Hepatocyte (in vitro differentiated cells): ENCODE data around the gene TAX1BP3. TPM values are rescaled to one million over a fixed set of nuclear protein-coding genes. Genes with fewer than 3 reads are reported as not detected.

ENCODE experiments used
- DNase-seq: peaks from one replicate; pipeline ENCODE4 v3.0.0-alpha.2; 2016; ENCODE audit warnings: low spot score
- H2AFZ ChIP-seq: fragments of 200-600 bp; sonication (generic); 2 replicates; pipeline ENCODE4 v1.6.0; 2016; ENCODE audit warnings: antibody characterized with exemption, mild to moderate bottlenecking
- H3K27ac ChIP-seq: fragments of 200-600 bp; sonication (generic); 2 replicates; pipeline ENCODE4 v1.5.1; 2016; ENCODE audit warnings: mild to moderate bottlenecking
- H3K27me3 ChIP-seq: fragments of 200-600 bp; sonication (generic); 2 replicates; pipeline ENCODE4 v1.6.1; 2016
- H3K36me3 ChIP-seq: fragments of 200-600 bp; sonication (generic); replicated peaks from 2 replicates; pipeline ENCODE4 v1.5.1; 2016; ENCODE audit warnings: low read depth; ENCODE audit not compliant: insufficient read depth
- H3K4me1 ChIP-seq: fragments of 200-600 bp; sonication (generic); 2 replicates; pipeline ENCODE4 v1.5.1; 2016; ENCODE audit warnings: mild to moderate bottlenecking, moderate library complexity; ENCODE audit not compliant: insufficient read depth
- H3K4me2 ChIP-seq: fragments of 200-600 bp; sonication (generic); 2 replicates; pipeline ENCODE4 v1.6.0; 2016
- H3K4me3 ChIP-seq: fragments of 200-600 bp; sonication (generic); 2 replicates; pipeline ENCODE4 v1.5.1; 2016; ENCODE audit warnings: mild to moderate bottlenecking
- H3K79me2 ChIP-seq: fragments of 200-600 bp; sonication (generic); 2 replicates; pipeline ENCODE4 v1.6.0; 2017; ENCODE audit warnings: mild to moderate bottlenecking
- H3K9me2 ChIP-seq: fragments of 200-600 bp; sonication (generic); replicated peaks from 2 replicates; pipeline ENCODE4 v1.6.0; 2017; ENCODE audit warnings: mild to moderate bottlenecking; ENCODE audit not compliant: insufficient read depth
- H3K9me3 ChIP-seq: fragments of 200-600 bp; sonication (generic); 2 replicates; pipeline ENCODE4 v1.5.1; 2016; ENCODE audit warnings: low read depth, mild to moderate bottlenecking
- H4K20me1 ChIP-seq: fragments of 200-600 bp; sonication (generic); 2 replicates; pipeline ENCODE4 v1.6.0; 2016; ENCODE audit warnings: mild to moderate bottlenecking; ENCODE audit not compliant: insufficient read depth, poor library complexity, severe bottlenecking
- EZH2 ChIP-seq: fragments of 200-600 bp; sonication (generic); IDR thresholded peaks from 2 replicates; pipeline ENCODE4 v1.6.1; 2016; ENCODE audit warnings: antibody characterized with exemption, mild to moderate bottlenecking, borderline replicate concordance
- EZH2phosphoT487 ChIP-seq: fragments of 200-600 bp; sonication (generic); IDR thresholded peaks from one replicate; pipeline ENCODE4 v1.6.1; 2018; ENCODE audit warnings: antibody characterized with exemption, mild to moderate bottlenecking, low read depth, moderate library complexity; ENCODE audit not compliant: unreplicated experiment, severe bottlenecking
- WGBS: methylation state at CpG from one replicate; pipeline ENCODE4 v1.1.6; 2016; ENCODE audit warnings: low lambda C conversion rate; ENCODE audit errors: missing lambda C conversion rate; 5-methylcytosine and 5-hydroxymethylcytosine counted together
- polyA plus RNA-seq: library from polyadenylated mRNA; unstranded; fragments of >200 nt; fragmentation: Nextera tagmentation; extraction: Ambion mirVana; gene quantifications from 2 replicates; pipeline ENCODE4 v1.2.1, GENCODE V29; 2016
- total RNA-seq: library from RNA; depleted of rRNA; stranded (reverse); fragments of >200 nt; gene quantifications from 2 replicates; pipeline ENCODE4 v1.2.3, GENCODE V29; 2014
- TF ChIP-seq, protein P1 (sequence below): fragments of 200-600 bp; sonication (generic); IDR thresholded peaks from 2 replicates; pipeline ENCODE4 v1.5.1; 2016; ENCODE audit warnings: antibody characterized with exemption, mild to moderate bottlenecking; ENCODE audit not compliant: poor library complexity

TAX1BP3 gene
- total and polyA plus RNA-seq, 2 experiments from 2014 or later = 218 to 357 TPM

DNA sequence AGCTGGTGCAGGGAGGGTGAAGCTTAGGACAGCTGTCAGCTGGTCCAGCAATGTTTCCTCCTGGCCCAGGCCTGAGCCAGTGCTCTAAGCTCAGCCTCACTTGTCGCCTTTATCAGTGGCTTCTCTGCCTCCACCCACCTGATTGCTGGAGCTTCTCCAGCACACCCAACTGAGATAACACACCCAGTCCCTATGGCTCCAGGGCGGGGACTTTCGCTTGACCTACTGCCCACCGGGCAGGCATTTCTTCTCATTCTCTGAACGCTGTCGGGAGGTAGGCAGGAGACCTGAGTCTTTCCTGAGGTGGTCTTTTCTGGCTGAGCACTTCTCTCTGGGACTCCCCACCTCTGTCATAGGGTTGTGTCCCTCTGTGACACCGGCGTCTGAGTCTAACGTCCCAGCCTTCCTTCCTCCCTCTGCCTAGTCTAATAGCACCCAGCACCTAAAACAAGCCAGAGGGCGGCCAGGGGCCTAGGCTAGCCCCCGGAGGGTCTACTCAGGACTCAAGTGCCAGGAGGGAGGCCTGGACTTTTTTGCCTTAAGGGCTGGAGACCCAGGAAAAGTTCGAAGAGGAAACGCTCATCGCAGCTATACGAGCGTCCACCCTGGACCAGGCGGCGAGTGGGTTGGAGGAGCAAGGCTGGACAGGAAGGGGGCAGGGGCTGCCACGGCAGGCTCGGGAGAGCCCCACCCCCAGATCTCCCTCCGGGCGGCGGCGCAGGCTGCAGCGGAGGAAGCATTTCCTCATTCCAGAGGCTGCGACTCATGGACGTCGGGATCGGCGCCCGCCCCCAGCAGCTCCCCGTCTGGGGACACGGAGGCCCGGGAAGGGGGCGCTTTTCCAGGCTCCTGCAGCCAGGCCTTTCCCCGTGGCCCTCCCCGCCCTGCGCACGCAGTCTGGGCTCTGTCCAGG is 756 bp downstream of the TAX1BP3 start:
- H2AFZ ChIP-seq = peak overlapping the region; percentile 42

DNA sequence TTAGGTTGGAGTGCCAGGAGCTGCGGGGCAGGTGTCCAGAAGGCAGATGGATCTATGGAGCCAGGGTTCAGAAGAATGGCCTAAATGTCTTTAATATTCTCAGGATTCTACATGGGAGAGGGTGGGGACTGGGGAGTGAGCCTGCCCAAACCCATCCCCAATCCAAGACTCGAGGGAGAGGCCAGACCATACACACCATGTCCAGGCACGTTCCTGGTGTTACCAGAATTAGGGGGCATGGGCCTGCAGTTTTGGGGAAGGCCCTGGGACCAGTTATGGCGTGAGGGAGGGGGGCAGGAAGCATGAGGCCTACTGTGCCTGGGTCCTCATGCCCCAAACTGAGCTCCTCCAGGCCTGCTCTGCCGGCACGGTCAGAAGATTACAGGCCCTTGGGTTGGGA is 1.9 kb downstream of the TAX1BP3 start:
- no peaks in the 10 kb centered on the region for H3K9me2 ChIP-seq
- no peak overlapping the region for H3K4me3 ChIP-seq
- TF ChIP-seq, protein P1, sequence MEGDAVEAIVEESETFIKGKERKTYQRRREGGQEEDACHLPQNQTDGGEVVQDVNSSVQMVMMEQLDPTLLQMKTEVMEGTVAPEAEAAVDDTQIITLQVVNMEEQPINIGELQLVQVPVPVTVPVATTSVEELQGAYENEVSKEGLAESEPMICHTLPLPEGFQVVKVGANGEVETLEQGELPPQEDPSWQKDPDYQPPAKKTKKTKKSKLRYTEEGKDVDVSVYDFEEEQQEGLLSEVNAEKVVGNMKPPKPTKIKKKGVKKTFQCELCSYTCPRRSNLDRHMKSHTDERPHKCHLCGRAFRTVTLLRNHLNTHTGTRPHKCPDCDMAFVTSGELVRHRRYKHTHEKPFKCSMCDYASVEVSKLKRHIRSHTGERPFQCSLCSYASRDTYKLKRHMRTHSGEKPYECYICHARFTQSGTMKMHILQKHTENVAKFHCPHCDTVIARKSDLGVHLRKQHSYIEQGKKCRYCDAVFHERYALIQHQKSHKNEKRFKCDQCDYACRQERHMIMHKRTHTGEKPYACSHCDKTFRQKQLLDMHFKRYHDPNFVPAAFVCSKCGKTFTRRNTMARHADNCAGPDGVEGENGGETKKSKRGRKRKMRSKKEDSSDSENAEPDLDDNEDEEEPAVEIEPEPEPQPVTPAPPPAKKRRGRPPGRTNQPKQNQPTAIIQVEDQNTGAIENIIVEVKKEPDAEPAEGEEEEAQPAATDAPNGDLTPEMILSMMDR = no peak
- no peak for TF ChIP-seq EZH2
- no peak for TF ChIP-seq EZH2phosphoT487
- peaks cover 34% of the 10 kb centered on the region for H4K20me1 ChIP-seq
- peaks cover 18% of the 10 kb centered on the region for H3K4me1 ChIP-seq
- H3K27me3 ChIP-seq = no peaks in the 10 kb centered on the region
- no peak for DNase-seq
- H3K9me3 ChIP-seq = no peaks in the 10 kb centered on the region
- H3K36me3 ChIP-seq = no peaks in the 10 kb centered on the region
- 91% methylated on average over 6 of the region's 6 CpGs for WGBS
- H3K4me2 ChIP-seq = peak overlapping the region; percentile 91
- H3K79me2 ChIP-seq = peaks cover 56% of the 10 kb centered on the region
- H2AFZ ChIP-seq = no peak overlapping the region
- H3K27ac ChIP-seq = peak overlapping the region; percentile 98

More for the DNA sequence above, 756 bp downstream of the TAX1BP3 start:
- Histone ChIP-seq H3K27ac (peak overlapping the region; percentile 98), H4K20me1 (peaks cover 34% of the 10 kb centered on the region), H3K79me2 (peaks cover 58% of the 10 kb centered on the region), H3K9me3 (no peaks in the 10 kb centered on the region), H3K4me3 (peak overlapping the region; percentile 65), H3K36me3 (no peaks in the 10 kb centered on the region), H3K9me2 (no peaks in the 10 kb centered on the region), H3K27me3 (no peaks in the 10 kb centered on the region), H3K4me2 (peak overlapping the region; percentile 91), H3K4me1 (peaks cover 18% of the 10 kb centered on the region)
- TF ChIP-seq, protein P1 = no peak
- TF ChIP-seq EZH2phosphoT487 (no peak), EZH2 (no peak)
- 2% methylated on average over 32 of the region's 39 CpGs for WGBS
- peak; percentile 97 for DNase-seq

DNA sequence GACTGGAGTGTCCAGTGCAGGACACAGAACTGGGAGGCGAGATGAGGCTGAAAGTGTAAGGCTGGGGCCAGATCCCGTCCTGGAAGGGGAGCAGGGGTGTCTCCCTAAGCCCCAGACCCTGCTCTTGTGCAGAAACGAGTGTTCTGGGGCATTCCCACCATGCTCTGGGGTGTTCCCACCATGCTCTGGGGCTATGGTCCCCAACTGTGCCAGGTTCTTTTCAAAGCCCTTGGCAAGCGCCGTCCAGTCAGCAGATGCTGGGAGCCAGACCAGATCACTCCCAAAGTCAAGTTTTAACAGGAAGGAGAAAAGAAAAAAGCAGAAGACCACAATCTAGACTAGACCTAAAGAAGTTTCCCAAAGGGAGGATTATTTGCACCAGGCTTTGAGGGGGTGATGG is 2.5 kb downstream of the TAX1BP3 start:
- no peak overlapping the region for H3K4me3 ChIP-seq
- no peaks in the 10 kb centered on the region for H3K27me3 ChIP-seq
- no peak for DNase-seq
- WGBS = 97% methylated on average over 5 of the region's 5 CpGs
- peaks cover 50% of the 10 kb centered on the region for H3K79me2 ChIP-seq
- H3K4me2 ChIP-seq = peak overlapping the region; percentile 91
- no peak overlapping the region for H3K27ac ChIP-seq
- H3K4me1 ChIP-seq = peaks cover 18% of the 10 kb centered on the region
- no peak for TF ChIP-seq EZH2phosphoT487
- TF ChIP-seq, protein P1 = no peak
- TF ChIP-seq EZH2 = no peak
- peaks cover 34% of the 10 kb centered on the region for H4K20me1 ChIP-seq
- no peak overlapping the region for H2AFZ ChIP-seq
- no peaks in the 10 kb centered on the region for H3K9me2 ChIP-seq
- H3K9me3 ChIP-seq = no peaks in the 10 kb centered on the region
- no peaks in the 10 kb centered on the region for H3K36me3 ChIP-seq
